ENCODE measurements around the gene KIF26A. TPM values are rescaled to one million over a fixed set of nuclear protein-coding genes. Genes with fewer than 3 reads are reported as not detected.

Gene KIF26A
- total RNA-seq, 1 donor from 2014 or later: 0.60 TPM

DNA sequence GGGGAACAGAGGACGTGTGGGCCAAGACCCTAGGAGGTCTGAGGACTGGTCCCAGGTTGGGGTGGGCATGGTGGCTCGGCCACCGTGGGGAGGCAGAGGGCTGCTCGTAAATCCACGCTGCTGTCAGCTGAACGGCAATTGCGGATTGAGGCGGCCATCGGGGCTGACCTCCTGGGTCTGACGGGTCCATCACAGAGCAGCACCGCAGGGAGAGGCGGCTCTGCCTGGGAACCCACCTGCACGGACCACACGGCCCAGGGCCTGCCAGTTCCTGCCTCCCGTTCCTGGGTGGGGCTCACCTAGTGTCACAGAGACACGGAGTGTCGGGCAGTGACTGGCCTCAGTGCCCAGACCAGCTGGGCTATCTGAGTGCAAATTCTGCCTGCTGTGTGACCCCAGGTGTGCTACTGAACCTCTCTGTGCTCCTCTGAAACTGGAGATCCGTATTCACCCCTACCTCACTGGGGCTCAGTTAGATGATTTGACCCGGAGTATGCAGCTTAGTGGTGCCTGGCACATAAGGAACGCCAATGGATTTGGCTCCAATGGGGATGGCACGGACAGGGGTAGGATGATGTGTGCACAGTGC is 53.1 kb downstream of the KIF26A start:
- Mint-ChIP-seq H3K27me3 (ENCODE audit: low read depth) (peaks cover 14% of the 10 kb centered on the region), H3K4me3 (ENCODE audit: unreplicated experiment) (no peak overlapping the region), H3K27ac (ENCODE audit: unreplicated experiment) (no peak overlapping the region), H3K9me3 (ENCODE audit: low read depth) (no peaks in the 10 kb centered on the region), H3K36me3 (ENCODE audit: low read depth) (no peaks in the 10 kb centered on the region), H3K4me1 (ENCODE audit: low read depth) (no peaks in the 10 kb centered on the region)
- TF ChIP-seq, protein P1, sequence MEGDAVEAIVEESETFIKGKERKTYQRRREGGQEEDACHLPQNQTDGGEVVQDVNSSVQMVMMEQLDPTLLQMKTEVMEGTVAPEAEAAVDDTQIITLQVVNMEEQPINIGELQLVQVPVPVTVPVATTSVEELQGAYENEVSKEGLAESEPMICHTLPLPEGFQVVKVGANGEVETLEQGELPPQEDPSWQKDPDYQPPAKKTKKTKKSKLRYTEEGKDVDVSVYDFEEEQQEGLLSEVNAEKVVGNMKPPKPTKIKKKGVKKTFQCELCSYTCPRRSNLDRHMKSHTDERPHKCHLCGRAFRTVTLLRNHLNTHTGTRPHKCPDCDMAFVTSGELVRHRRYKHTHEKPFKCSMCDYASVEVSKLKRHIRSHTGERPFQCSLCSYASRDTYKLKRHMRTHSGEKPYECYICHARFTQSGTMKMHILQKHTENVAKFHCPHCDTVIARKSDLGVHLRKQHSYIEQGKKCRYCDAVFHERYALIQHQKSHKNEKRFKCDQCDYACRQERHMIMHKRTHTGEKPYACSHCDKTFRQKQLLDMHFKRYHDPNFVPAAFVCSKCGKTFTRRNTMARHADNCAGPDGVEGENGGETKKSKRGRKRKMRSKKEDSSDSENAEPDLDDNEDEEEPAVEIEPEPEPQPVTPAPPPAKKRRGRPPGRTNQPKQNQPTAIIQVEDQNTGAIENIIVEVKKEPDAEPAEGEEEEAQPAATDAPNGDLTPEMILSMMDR (IDR thresholded peaks at IDR 0.05): no peak
- no peak for DNase-seq (ENCODE audit: low spot score)

DNA sequence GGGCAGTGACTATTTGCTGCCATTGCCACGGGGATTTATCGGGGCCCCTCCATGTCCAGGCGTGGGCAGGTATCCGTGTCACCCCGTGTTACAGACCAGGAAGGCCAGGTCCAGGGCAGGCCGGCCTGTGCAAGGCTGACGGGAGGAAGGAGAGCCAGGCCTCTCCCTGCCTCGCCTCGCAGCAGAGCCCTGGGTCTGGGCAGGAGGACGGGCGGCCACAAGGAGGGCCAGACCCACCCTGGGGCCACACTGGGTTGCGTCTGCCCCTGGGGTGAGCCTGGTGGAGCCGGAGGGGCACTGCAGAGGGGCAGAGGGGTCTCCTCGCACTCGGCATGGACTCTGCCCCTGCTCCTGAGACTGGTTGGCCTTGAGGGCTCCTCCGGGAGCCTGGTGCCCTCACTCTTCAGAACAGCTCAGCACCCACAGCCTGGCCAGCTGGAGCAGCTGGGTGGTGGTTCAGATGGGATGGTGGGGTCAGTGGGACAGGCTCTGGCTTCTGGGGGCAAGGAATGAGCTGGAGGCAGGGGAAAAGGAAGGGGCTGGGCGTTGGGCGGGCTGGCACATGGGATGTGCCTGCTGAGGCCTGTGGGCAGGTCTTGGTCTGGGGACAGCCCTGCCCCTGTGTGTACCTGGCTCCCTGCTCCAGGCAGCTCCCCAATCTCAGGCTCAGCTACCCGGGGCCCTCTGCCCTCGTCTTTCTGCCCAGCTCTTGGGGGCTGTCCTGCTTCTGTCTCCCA is 53.9 kb downstream of the KIF26A start:
- TF ChIP-seq, protein P1 (IDR thresholded peaks at IDR 0.05): no peak
- no peak overlapping the region for H3K4me3 Mint-ChIP-seq (ENCODE audit: unreplicated experiment)
- DNase-seq (ENCODE audit: low spot score): no peak
- H3K36me3 Mint-ChIP-seq (ENCODE audit: low read depth): no peaks in the 10 kb centered on the region
- H3K4me1 Mint-ChIP-seq (ENCODE audit: low read depth): no peaks in the 10 kb centered on the region
- H3K27ac Mint-ChIP-seq (ENCODE audit: unreplicated experiment): no peak overlapping the region
- no peaks in the 10 kb centered on the region for H3K9me3 Mint-ChIP-seq (ENCODE audit: low read depth)
- peaks cover 14% of the 10 kb centered on the region for H3K27me3 Mint-ChIP-seq (ENCODE audit: low read depth)

DNA sequence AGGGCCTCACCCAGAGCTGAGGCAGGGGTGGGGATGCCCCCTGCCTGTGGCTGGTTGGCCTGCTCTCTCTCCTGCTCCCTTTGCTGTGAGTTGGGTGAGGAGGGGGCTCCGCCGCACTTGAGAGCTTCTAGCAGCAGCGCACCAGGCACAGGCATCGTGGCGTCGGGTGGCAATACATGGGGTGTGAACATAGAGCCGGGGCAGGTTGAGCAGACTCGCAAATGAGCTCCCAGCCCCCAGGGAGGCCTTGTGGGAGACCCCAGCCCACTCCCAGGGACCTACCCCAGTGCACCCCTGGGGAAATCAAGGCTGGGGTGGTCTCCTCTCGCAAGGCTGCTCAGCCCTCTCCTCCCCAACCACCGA is 54.5 kb downstream of the KIF26A start:
- DNase-seq (ENCODE audit: low spot score): no peak
- Mint-ChIP-seq H3K4me3 (ENCODE audit: unreplicated experiment) (no peak overlapping the region), H3K27ac (ENCODE audit: unreplicated experiment) (no peak overlapping the region), H3K4me1 (ENCODE audit: low read depth) (no peaks in the 10 kb centered on the region), H3K9me3 (ENCODE audit: low read depth) (no peaks in the 10 kb centered on the region), H3K36me3 (ENCODE audit: low read depth) (no peaks in the 10 kb centered on the region), H3K27me3 (ENCODE audit: low read depth) (peaks cover 14% of the 10 kb centered on the region)
- TF ChIP-seq, protein P1 (IDR thresholded peaks at IDR 0.05): no peak

DNA sequence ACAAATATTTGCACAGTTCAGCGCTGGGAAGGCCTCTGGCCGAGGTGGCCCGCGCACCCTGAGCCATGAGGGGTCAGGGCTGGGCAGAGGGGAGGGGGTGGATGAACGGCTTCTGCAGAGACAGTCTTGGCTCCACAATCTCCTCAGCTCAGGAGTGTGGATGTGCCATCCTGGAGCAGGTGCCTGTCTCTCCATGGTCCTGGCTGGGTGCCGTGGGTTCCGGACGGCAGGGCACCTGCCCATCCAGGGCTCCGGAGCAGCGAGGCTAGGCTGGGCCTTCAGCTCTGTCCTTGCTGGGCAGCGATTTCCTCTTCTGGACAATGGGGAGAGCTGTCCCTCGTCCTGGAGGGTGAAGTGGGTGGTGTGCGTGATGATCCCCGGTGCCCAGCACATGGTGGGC is 55.6 kb downstream of the KIF26A start:
- Mint-ChIP-seq H3K27me3 (ENCODE audit: low read depth) (peaks cover 14% of the 10 kb centered on the region), H3K27ac (ENCODE audit: unreplicated experiment) (no peak overlapping the region), H3K36me3 (ENCODE audit: low read depth) (no peaks in the 10 kb centered on the region), H3K4me1 (ENCODE audit: low read depth) (no peaks in the 10 kb centered on the region), H3K9me3 (ENCODE audit: low read depth) (no peaks in the 10 kb centered on the region), H3K4me3 (ENCODE audit: unreplicated experiment) (no peak overlapping the region)
- TF ChIP-seq, protein P1 (IDR thresholded peaks at IDR 0.05): no peak
- DNase-seq (ENCODE audit: low spot score): no peak

DNA sequence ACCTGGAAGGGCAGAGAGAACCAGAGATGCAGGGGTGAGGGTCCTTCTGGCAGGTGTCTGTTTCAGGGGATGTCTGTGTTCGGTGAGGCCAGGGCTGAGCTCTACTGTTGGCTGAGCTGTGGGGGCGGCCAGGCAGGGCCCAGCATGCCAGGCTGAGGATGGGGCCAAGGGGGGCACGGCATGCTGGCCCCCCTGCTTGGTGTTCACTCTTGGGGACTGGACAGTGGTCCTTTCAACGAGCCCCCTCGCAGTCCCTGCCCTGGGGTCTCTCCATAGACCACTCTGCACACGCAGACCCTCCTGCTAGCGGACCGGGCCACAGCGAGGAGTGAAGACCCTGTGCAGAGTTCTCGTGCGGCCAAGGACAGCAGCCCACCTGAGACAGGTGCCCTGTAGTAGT is 56.3 kb downstream of the KIF26A start:
- Mint-ChIP-seq H3K4me1 (ENCODE audit: low read depth) (no peaks in the 10 kb centered on the region), H3K9me3 (ENCODE audit: low read depth) (no peaks in the 10 kb centered on the region), H3K27ac (ENCODE audit: unreplicated experiment) (no peak overlapping the region)

More for the DNA sequence above, 56.3 kb downstream of the KIF26A start:
- TF ChIP-seq, protein P1 (IDR thresholded peaks at IDR 0.05): no peak
- Mint-ChIP-seq H3K36me3 (ENCODE audit: low read depth) (no peaks in the 10 kb centered on the region), H3K4me3 (ENCODE audit: unreplicated experiment) (no peak overlapping the region), H3K27me3 (ENCODE audit: low read depth) (peaks cover 14% of the 10 kb centered on the region)
- DNase-seq (ENCODE audit: low spot score): no peak
